K562 (cell line): ENCODE results near the gene SORT1. TPM values are rescaled to one million over a fixed set of nuclear protein-coding genes. Genes with fewer than 3 reads are reported as not detected.
A peak's percentile ranks its signal among the peaks of the same experiment; 100 is the strongest.

ENCODE experiments used
- ATF7 ChIP-seq: fragments of 450-650 bp; IDR thresholded peaks from 2 replicates; pipeline ENCODE4 v1.7.1; 2014; ENCODE audit warnings: mild to moderate bottlenecking, moderate library complexity
- BDP1 ChIP-seq: IDR thresholded peaks from 3 replicates; pipeline ENCODE4 v1.6.1; 2011; ENCODE audit not compliant: insufficient read length, insufficient read depth
- C11orf30 ChIP-seq: fragments of 450-650 bp; IDR thresholded peaks from 2 replicates; pipeline ENCODE4 v1.6.1; 2016; ENCODE audit warnings: low read depth, mild to moderate bottlenecking
- ESRRB ChIP-seq: fragments of 250-450 bp; sonication (Bioruptor Pico); IDR thresholded peaks from 2 replicates; pipeline ENCODE4 v1.5.0; 2020; ENCODE audit warnings: mild to moderate bottlenecking, moderate library complexity, borderline replicate concordance
- ETV5 ChIP-seq: sonication (generic); formaldehyde crosslinking; IDR thresholded peaks from 2 replicates; pipeline ENCODE4 v1.4.0; 2020; ENCODE audit warnings: low read depth, mild to moderate bottlenecking, missing genetic modification reagents
- GATAD2A ChIP-seq: fragments of 450-650 bp; IDR thresholded peaks from 2 replicates; pipeline ENCODE4 v1.6.1; 2017
- HDAC1 ChIP-seq, 2 experiments: fragments of 450-650 bp; IDR thresholded peaks; 2 replicates each; pipeline ENCODE4 v1.6.1; 2016 to 2017; ENCODE audit warnings: inconsistent platforms in 1 of 2, mild to moderate bottlenecking in 1 of 2, moderate library complexity in 1 of 2
- HMGXB4 ChIP-seq: sonication (generic); formaldehyde crosslinking; IDR thresholded peaks from 2 replicates; pipeline ENCODE4 v1.8.1; 2023; ENCODE audit warnings: mild to moderate bottlenecking, missing genetic modification reagents
- MTF1 ChIP-seq: fragments of 250-450 bp; sonication (Bioruptor Pico); IDR thresholded peaks from 2 replicates; pipeline ENCODE4 v1.9.0; 2021; ENCODE audit warnings: moderate library complexity, mild to moderate bottlenecking, inconsistent platforms, borderline replicate concordance
- PHTF2 ChIP-seq: fragments of 250-450 bp; sonication (Bioruptor Pico); IDR thresholded peaks from 2 replicates; pipeline ENCODE4 v1.5.0; 2021; ENCODE audit warnings: mild to moderate bottlenecking
- POLR2B ChIP-seq: fragments of 450-650 bp; IDR thresholded peaks from 2 replicates; pipeline ENCODE4 v1.6.1; 2018; ENCODE audit warnings: low read depth; ENCODE audit not compliant: partially characterized antibody
- SIX5 ChIP-seq, 2 experiments: IDR thresholded peaks; 2 replicates each; pipeline ENCODE4 v1.6.1; 2011; ENCODE audit warnings: low read length in 2 of 2, borderline replicate concordance in 1 of 2, low read depth in 1 of 2, mild to moderate bottlenecking in 1 of 2, moderate library complexity in 1 of 2; ENCODE audit not compliant: insufficient read depth in 1 of 2
- SMARCB1 ChIP-seq: IDR thresholded peaks from 2 replicates; pipeline ENCODE4 v1.6.1; 2011; ENCODE audit warnings: improper control_type of control experiment, low read depth; ENCODE audit not compliant: insufficient read length
- SRSF3 ChIP-seq: fragments of 200-400 bp; formaldehyde crosslinking; IDR thresholded peaks from 2 replicates; pipeline ENCODE4 v1.6.1; 2016; ENCODE audit warnings: mild to moderate bottlenecking, low read length, moderate library complexity; ENCODE audit not compliant: insufficient read depth
- TAF1 ChIP-seq: IDR thresholded peaks from 2 replicates; pipeline ENCODE4 v1.6.1; 2011; ENCODE audit warnings: mild to moderate bottlenecking, low read length, moderate library complexity; ENCODE audit not compliant: insufficient read depth, control insufficient read depth, severe bottlenecking; ENCODE audit errors: extremely low read depth
- THRAP3 ChIP-seq: fragments of 450-650 bp; IDR thresholded peaks from 2 replicates; pipeline ENCODE4 v1.6.1; 2016; ENCODE audit warnings: mild to moderate bottlenecking, inconsistent platforms, borderline replicate concordance
- ZNF134 ChIP-seq: fragments of 250-450 bp; sonication (Bioruptor Pico); conservative IDR thresholded peaks from 2 replicates; pipeline ENCODE4 v1.4.0; 2020
- ZNF274 ChIP-seq: IDR thresholded peaks from 2 replicates; pipeline ENCODE4 v1.6.1; 2011; ENCODE audit warnings: low read depth, mild to moderate bottlenecking, low read length, moderate library complexity, borderline replicate concordance
- ZNF507 ChIP-seq: conservative IDR thresholded peaks from 2 replicates; pipeline ENCODE4 v1.6.1; 2017; ENCODE audit warnings: missing genetic modification characterization, missing compliant biosample characterization
- polyA plus RNA-seq, 8 experiments: library from polyadenylated mRNA; depleted of rRNA in 4 of 8; stranded (reverse) in 5 of 8; unstranded in 3 of 8; fragments of >200 nt; fragmentation: Nextera tagmentation in 2 of 8; fragmentation: Illumina TruSeq in 1 of 8; extraction: Ambion mirVana in 2 of 8; extraction: Trizol in 1 of 8; gene quantifications; 2 replicates each; pipeline versions ENCODE4 v1.2.1 to v1.2.3, GENCODE V29; 2011 to 2014; ENCODE audit warnings: inconsistent platforms in 1 of 8, missing spikeins in 1 of 8
- total RNA-seq, 7 experiments: library from RNA; depleted of rRNA in 6 of 7; stranded (reverse); fragments of >200 nt in 6 of 7; fragmentation: Illumina TruSeq in 2 of 7; extraction: Trizol in 2 of 7; gene quantifications; 2 replicates each; pipeline versions ENCODE4 v1.2.1 to v1.2.3, GENCODE V29; 2011 to 2021; ENCODE audit warnings: low replicate concordance in 1 of 7
- TF ChIP-seq, protein P1 (sequence below): fragments of 150-350 bp; IDR thresholded peaks from 2 replicates; pipeline ENCODE4 v1.6.1; 2014; ENCODE audit warnings: low read depth, mild to moderate bottlenecking, low read length, borderline replicate concordance
- TF ChIP-seq, protein P2 (sequence below): sonication (generic); formaldehyde crosslinking; IDR thresholded peaks from 2 replicates; pipeline ENCODE4 v1.9.0; 2022; ENCODE audit warnings: mild to moderate bottlenecking, missing genetic modification reagents
- TF ChIP-seq, protein P3 (sequence below): fragments of 450-650 bp; formaldehyde crosslinking; IDR thresholded peaks from 2 replicates; pipeline ENCODE4 v1.4.0; 2022; ENCODE audit warnings: mild to moderate bottlenecking, moderate library complexity

SORT1 gene
- total and polyA plus RNA-seq, 9 of the 15 experiments (the other 6 are each of a cell fraction or from before 2014, with no cell fraction given) = 27.4 to 112 (median 65.0) TPM

DNA sequence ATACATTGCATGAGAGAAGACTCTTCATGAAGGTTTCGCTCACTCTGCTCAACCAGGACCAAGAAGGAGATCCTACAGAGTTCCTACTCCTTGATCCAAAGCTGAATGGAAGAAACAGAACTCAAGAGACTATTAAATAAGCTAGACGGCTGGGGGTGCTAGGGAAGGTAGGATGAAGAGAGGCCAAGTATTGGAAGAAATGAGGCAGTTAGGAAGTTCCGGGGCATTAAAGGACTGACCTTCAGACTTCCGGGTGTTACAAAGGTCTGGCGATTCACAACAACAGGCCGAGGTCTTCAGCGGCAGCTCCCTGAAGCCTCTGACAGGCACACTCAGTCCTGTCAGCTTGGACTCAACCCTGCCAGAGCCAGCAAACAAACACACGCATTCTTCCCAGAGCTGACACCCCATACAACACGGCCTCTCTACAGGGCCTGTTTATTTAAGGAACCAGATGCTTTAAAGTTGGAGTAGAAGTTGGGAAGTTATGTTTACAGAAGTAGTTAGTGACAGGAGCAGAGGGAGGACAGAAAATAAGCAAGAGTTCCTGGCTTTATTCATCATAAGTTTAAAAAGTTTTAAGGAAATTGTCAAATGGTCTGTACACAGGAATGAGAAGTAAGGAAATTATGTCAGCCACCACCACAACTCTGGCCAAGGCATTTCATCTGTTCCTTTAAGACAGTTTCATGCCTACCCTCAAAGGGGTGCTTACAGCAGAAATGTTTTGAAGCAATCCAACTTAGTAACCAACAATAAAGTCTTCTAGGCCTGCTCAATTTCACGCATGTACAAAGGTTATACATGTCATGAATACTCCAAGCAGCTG is 4.7 kb downstream of the SORT1 start (continued):
- TF ChIP-seq THRAP3 (no peak), ATF7 (peak; percentile 42; the same call in 1 of the 2 replicates), TAF1 (peak; percentile 78), ETV5 (peak; percentile 88), SIX5 (IDR thresholded peaks at IDR 0.05; ENCODE audit: borderline replicate concordance in 1 of 2, insufficient read depth in 1 of 2, low read depth in 1 of 2, low read length in 2 of 2) (no peak), HDAC1 (IDR thresholded peaks at IDR 0.05) (peak in 1 of 2 experiments; percentile 75; a peak in 2 of 4 replicates), C11orf30 (no peak), BDP1 (no peak), SRSF3 (no peak), GATAD2A (peak; percentile 16; the same call in 1 of the 2 replicates), ZNF134 (CRISPR knock-in tag) (no peak), SMARCB1 (no peak), ESRRB (CRISPR knock-in tag) (no peak), MTF1 (no peak), HMGXB4 (CRISPR knock-in tag) (no peak), PHTF2 (CRISPR knock-in tag) (no peak; the same call in 1 of the 2 replicates), POLR2B (peak; percentile 62), ZNF274 (no peak), ZNF507 (tag) (no peak)
- TF ChIP-seq, protein P1, sequence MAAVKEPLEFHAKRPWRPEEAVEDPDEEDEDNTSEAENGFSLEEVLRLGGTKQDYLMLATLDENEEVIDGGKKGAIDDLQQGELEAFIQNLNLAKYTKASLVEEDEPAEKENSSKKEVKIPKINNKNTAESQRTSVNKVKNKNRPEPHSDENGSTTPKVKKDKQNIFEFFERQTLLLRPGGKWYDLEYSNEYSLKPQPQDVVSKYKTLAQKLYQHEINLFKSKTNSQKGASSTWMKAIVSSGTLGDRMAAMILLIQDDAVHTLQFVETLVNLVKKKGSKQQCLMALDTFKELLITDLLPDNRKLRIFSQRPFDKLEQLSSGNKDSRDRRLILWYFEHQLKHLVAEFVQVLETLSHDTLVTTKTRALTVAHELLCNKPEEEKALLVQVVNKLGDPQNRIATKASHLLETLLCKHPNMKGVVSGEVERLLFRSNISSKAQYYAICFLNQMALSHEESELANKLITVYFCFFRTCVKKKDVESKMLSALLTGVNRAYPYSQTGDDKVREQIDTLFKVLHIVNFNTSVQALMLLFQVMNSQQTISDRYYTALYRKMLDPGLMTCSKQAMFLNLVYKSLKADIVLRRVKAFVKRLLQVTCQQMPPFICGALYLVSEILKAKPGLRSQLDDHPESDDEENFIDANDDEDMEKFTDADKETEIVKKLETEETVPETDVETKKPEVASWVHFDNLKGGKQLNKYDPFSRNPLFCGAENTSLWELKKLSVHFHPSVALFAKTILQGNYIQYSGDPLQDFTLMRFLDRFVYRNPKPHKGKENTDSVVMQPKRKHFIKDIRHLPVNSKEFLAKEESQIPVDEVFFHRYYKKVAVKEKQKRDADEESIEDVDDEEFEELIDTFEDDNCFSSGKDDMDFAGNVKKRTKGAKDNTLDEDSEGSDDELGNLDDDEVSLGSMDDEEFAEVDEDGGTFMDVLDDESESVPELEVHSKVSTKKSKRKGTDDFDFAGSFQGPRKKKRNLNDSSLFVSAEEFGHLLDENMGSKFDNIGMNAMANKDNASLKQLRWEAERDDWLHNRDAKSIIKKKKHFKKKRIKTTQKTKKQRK = no peak
- TF ChIP-seq, protein P2, sequence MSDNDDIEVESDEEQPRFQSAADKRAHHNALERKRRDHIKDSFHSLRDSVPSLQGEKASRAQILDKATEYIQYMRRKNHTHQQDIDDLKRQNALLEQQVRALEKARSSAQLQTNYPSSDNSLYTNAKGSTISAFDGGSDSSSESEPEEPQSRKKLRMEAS = no peak
- TF ChIP-seq, protein P3, sequence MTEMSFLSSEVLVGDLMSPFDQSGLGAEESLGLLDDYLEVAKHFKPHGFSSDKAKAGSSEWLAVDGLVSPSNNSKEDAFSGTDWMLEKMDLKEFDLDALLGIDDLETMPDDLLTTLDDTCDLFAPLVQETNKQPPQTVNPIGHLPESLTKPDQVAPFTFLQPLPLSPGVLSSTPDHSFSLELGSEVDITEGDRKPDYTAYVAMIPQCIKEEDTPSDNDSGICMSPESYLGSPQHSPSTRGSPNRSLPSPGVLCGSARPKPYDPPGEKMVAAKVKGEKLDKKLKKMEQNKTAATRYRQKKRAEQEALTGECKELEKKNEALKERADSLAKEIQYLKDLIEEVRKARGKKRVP (CRISPR knock-in tag) = no peak
